Brain microvascular endothelial cell (primary cell): Measurements from ENCODE around the gene LYRM2.

ENCODE experiments used
- DNase-seq: peaks from one replicate; pipeline ENCODE4 v3.0.0-alpha.2; 2020
- H3K27ac ChIP-seq: fragments of 250-450 bp; sonication (Bioruptor Pico); 2 replicates; pipeline ENCODE4 v1.5.1; 2020; ENCODE audit warnings: mild to moderate bottlenecking, moderate library complexity
- H3K27me3 ChIP-seq: fragments of 250-450 bp; sonication (Bioruptor Pico); replicated peaks from 2 replicates; pipeline ENCODE4 v1.5.1; 2020; ENCODE audit warnings: mild to moderate bottlenecking
- H3K36me3 ChIP-seq: fragments of 250-450 bp; sonication (Bioruptor Pico); replicated peaks from 2 replicates; pipeline ENCODE4 v1.5.1; 2020; ENCODE audit warnings: mild to moderate bottlenecking
- H3K4me3 ChIP-seq: 2 replicates; pipeline ENCODE4 v1.5.1; 2011; ENCODE audit warnings: low read depth, mild to moderate bottlenecking, control low read depth, low read length, moderate library complexity
- in situ Hi-C: cut with HindIII; loops from 2 replicates; pipeline ENCODE4 v1.10.0; 2017; ENCODE audit warnings: low sequenced_read_pairs, low pct_ligation_motif_present
- TF ChIP-seq, protein P1 (sequence below): IDR thresholded peaks from 2 replicates; pipeline ENCODE4 v1.5.1; 2011; ENCODE audit warnings: low read depth, mild to moderate bottlenecking, moderate library complexity, low read length, control low read depth, inconsistent platforms; ENCODE audit errors: missing control alignments

LYRM2 gene

DNA sequence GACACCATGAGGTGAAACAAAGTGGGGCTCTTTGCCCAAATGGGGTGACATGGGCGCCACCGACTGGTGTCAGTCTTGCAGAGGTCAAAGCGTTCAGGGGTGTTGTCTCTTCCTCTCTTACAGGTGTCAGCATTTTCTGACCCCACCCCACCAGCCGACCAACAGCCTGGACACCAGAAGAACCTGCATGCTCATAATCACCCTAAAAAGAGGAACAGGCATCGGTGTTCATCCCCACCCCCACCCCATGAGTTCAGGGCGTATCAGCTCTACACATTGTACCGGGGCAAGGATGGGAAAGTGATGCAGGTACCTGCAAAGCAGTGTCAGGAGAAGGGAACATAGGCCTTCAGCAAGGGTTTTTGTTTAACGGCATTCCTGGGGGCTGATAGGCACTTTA lies 14.8 kb downstream of the LYRM2 start:
- H3K36me3 ChIP-seq = no peaks in the 10 kb centered on the region
- H3K27ac ChIP-seq = no peak overlapping the region
- H3K27me3 ChIP-seq = no peaks in the 10 kb centered on the region
- in situ Hi-C loops = no loop called here
- no peak for DNase-seq
- TF ChIP-seq, protein P1, sequence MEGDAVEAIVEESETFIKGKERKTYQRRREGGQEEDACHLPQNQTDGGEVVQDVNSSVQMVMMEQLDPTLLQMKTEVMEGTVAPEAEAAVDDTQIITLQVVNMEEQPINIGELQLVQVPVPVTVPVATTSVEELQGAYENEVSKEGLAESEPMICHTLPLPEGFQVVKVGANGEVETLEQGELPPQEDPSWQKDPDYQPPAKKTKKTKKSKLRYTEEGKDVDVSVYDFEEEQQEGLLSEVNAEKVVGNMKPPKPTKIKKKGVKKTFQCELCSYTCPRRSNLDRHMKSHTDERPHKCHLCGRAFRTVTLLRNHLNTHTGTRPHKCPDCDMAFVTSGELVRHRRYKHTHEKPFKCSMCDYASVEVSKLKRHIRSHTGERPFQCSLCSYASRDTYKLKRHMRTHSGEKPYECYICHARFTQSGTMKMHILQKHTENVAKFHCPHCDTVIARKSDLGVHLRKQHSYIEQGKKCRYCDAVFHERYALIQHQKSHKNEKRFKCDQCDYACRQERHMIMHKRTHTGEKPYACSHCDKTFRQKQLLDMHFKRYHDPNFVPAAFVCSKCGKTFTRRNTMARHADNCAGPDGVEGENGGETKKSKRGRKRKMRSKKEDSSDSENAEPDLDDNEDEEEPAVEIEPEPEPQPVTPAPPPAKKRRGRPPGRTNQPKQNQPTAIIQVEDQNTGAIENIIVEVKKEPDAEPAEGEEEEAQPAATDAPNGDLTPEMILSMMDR = no peak
- H3K4me3 ChIP-seq = no peak overlapping the region

DNA sequence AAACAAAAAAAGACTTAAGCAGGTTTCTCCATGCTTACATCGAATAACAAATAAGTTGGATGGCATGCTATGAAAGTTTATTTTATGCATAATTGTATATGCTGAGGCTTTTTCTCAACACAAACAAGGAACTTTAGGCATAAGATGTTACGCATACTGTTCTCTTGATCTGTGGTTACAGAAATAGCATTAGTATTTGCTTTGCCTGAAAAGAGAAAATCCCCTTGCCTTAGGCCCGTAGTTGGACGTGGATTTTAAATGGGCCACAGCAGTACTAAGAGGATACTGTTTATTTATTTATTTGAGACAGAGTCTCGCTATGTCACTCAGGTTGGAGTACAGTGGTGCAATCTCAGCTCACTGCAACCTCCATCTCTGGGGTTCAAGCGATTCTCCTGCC lies 19.0 kb downstream of the LYRM2 start:
- TF ChIP-seq, protein P1 = no peak
- no peak for DNase-seq
- no peak overlapping the region for H3K27ac ChIP-seq
- no peaks in the 10 kb centered on the region for H3K36me3 ChIP-seq
- H3K4me3 ChIP-seq = no peak overlapping the region
- H3K27me3 ChIP-seq = no peaks in the 10 kb centered on the region
- in situ Hi-C loops = no loop called here

DNA sequence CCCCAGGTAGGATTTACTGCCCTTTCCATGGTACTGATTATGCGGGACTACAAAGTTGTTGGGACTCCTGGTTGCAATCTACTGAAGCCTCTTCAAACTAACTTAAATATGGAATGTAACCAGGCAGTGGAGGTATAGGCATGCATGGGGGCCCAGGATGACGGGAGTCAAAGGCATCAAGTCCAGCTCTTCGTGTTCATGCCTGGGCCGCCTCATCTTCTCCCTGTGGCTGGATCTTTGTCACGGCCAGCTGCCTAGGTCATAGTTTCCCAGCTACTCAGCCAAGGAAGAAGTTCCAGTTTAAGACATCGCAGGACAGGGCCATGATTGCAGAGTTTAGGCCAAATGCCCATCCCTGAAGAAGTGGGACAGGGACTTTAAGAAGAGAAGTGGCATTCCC lies 20.5 kb downstream of the LYRM2 start:
- no peak overlapping the region for H3K27ac ChIP-seq
- no peak overlapping the region for H3K4me3 ChIP-seq
- no peaks in the 10 kb centered on the region for H3K36me3 ChIP-seq
- in situ Hi-C loops = no loop called here
- no peak for DNase-seq
- TF ChIP-seq, protein P1 = no peak
- no peaks in the 10 kb centered on the region for H3K27me3 ChIP-seq

DNA sequence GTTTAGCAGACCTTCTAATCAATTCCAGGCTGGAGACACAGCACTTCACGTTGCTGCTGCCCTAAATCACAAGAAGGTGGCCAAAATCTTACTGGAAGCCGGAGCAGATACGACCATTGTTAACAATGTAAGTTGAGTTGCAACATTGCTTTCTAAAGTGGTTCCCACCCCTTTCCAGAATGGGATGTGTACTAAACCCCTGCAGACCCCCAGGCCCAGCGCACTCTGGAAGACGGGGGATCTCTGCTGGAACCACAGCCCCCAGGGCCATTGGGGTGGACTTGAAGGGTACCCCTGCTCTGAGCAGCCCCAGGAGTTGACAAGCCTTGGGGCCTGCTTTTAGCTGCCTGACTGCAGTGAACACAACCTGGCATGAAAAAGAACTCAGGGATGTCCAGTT lies 22.0 kb downstream of the LYRM2 start:
- in situ Hi-C loops = no loop called here
- no peaks in the 10 kb centered on the region for H3K36me3 ChIP-seq
- no peak overlapping the region for H3K4me3 ChIP-seq
- TF ChIP-seq, protein P1 = no peak
- no peaks in the 10 kb centered on the region for H3K27me3 ChIP-seq
- H3K27ac ChIP-seq = no peak overlapping the region
- no peak for DNase-seq

DNA sequence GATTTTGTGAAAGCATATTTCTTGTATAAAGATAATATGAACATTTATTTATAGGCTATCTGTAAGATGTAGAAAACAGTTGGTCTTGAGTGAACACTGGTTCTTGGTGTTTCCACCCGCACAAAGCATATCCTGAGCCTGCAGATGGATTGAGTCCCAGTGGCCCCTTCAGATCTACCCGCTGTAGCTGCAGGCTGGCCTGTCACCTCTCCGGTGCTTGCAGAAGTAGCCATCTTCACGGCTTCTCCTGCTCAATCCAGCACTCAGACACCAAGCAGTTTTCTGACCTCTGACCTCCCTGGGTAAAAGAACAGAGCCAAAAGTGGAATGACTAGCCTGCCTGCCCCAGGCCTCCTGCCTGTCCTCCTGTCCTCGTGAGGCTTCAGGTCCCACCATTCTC lies 22.7 kb downstream of the LYRM2 start:
- Histone ChIP-seq H3K27ac (no peak overlapping the region), H3K27me3 (no peaks in the 10 kb centered on the region), H3K36me3 (no peaks in the 10 kb centered on the region), H3K4me3 (no peak overlapping the region)
- no peak for DNase-seq
- in situ Hi-C loops = no loop called here
- TF ChIP-seq, protein P1 = no peak

DNA sequence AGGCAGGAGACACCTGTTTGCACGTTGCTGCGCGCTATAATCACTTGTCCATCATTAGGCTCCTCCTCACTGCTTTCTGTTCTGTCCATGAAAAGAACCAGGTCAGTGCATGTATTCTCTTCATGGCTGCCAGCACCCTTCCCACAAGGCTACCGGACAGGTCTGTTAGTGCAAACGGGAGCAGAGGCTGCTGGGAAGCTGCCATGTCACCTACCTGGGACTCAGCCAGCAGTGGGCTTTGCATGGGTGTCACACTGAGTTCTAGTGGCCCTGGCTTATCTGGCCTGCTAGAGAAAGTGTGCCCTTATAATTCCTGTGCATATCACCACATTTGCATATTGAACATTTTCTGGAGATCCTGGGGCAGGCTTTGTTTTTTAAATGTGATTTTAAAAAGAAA lies 24.8 kb downstream of the LYRM2 start:
- TF ChIP-seq, protein P1 = no peak

More for the DNA sequence above, 24.8 kb downstream of the LYRM2 start:
- in situ Hi-C loops = no loop called here
- no peak overlapping the region for H3K4me3 ChIP-seq
- no peak overlapping the region for H3K27ac ChIP-seq
- H3K27me3 ChIP-seq = no peaks in the 10 kb centered on the region
- no peaks in the 10 kb centered on the region for H3K36me3 ChIP-seq
- no peak for DNase-seq
